MM.1S (cell line): ENCODE measurements around the gene GPS1.

ENCODE experiments used
- DNase-seq: peaks from one replicate; pipeline ENCODE4 v3.0.0-alpha.2; 2015
- H2AFZ ChIP-seq: fragments of 300-600 bp; sonication (generic); 2 replicates; pipeline ENCODE4 v1.6.0; 2016; ENCODE audit warnings: antibody characterized with exemption, low read length
- H3F3A ChIP-seq: fragments of 300-600 bp; sonication (generic); 2 replicates; pipeline ENCODE4 v1.6.1; 2016; ENCODE audit warnings: mild to moderate bottlenecking, antibody characterized with exemption, low read length, moderate library complexity, mixed read lengths; ENCODE audit not compliant: insufficient read depth
- H3K27ac ChIP-seq: fragments of 300-600 bp; sonication (generic); 2 replicates; pipeline ENCODE4 v1.5.1; 2016; ENCODE audit warnings: mild to moderate bottlenecking, low read length
- H3K27me3 ChIP-seq: fragments of 300-600 bp; sonication (generic); replicated peaks from 2 replicates; pipeline ENCODE4 v1.6.0; 2016; ENCODE audit warnings: low read length; ENCODE audit not compliant: insufficient read depth
- H3K36me3 ChIP-seq: fragments of 300-600 bp; sonication (generic); replicated peaks from 2 replicates; pipeline ENCODE4 v1.6.1; 2016; ENCODE audit warnings: mild to moderate bottlenecking, low read length, mixed read lengths; ENCODE audit not compliant: insufficient read depth
- H3K4me1 ChIP-seq: fragments of 300-600 bp; sonication (generic); 2 replicates; pipeline ENCODE4 v1.6.1; 2016; ENCODE audit warnings: low read length, mixed read lengths
- H3K4me2 ChIP-seq: fragments of 300-600 bp; sonication (generic); 2 replicates; pipeline ENCODE4 v1.6.0; 2016; ENCODE audit warnings: low read depth, low read length
- H3K4me3 ChIP-seq: fragments of 300-600 bp; sonication (generic); 2 replicates; pipeline ENCODE4 v1.5.1; 2016; ENCODE audit warnings: low read length, mixed read lengths
- H3K79me2 ChIP-seq: fragments of 300-600 bp; sonication (generic); 2 replicates; pipeline ENCODE4 v1.6.1; 2016; ENCODE audit warnings: mixed run types, low read length, mixed read lengths
- H3K9ac ChIP-seq: fragments of 300-600 bp; sonication (generic); 2 replicates; pipeline ENCODE4 v1.6.1; 2016; ENCODE audit warnings: low read length, mixed read lengths
- H3K9me2 ChIP-seq: fragments of 300-600 bp; sonication (generic); replicated peaks from 2 replicates; pipeline ENCODE4 v1.6.1; 2016; ENCODE audit warnings: mild to moderate bottlenecking, low read length, mixed read lengths; ENCODE audit not compliant: insufficient read depth
- H3K9me3 ChIP-seq: fragments of 300-600 bp; sonication (generic); replicated peaks from 2 replicates; pipeline ENCODE4 v1.6.1; 2016; ENCODE audit warnings: mild to moderate bottlenecking, low read length, mixed read lengths; ENCODE audit not compliant: insufficient read depth
- H4K20me1 ChIP-seq: fragments of 300-600 bp; sonication (generic); 2 replicates; pipeline ENCODE4 v1.6.1; 2016; ENCODE audit warnings: mild to moderate bottlenecking, low read length, moderate library complexity, mixed read lengths; ENCODE audit not compliant: insufficient read depth
- CTCF ChIP-seq: fragments of 300-600 bp; sonication (generic); IDR thresholded peaks from 2 replicates; pipeline ENCODE4 v1.5.1; 2016; ENCODE audit warnings: antibody characterized with exemption, low read length, mixed read lengths
- EZH2 ChIP-seq: fragments of 300-600 bp; sonication (generic); optimal IDR thresholded peaks from 2 replicates; pipeline ENCODE3; 2017; ENCODE audit warnings: low read depth, mild to moderate bottlenecking, antibody characterized with exemption, low read length, mixed read lengths
- EZH2phosphoT487 ChIP-seq: fragments of 300-600 bp; sonication (generic); IDR thresholded peaks from 2 replicates; pipeline ENCODE4 v1.6.1; 2018; ENCODE audit warnings: antibody characterized with exemption, low read length

The GPS1 gene

GRCh38 chr17:82055965-82056728 is 4.4 kb downstream of the GPS1 start:
- H3K9me3 ChIP-seq = no peaks in the 10 kb centered on the region
- peaks cover 7% of the 10 kb centered on the region; the same call in 1 of the 2 replicates for H3K4me1 ChIP-seq
- H3K4me2 ChIP-seq = no peak overlapping the region
- no peak overlapping the region for H3K27ac ChIP-seq
- no peak overlapping the region for H2AFZ ChIP-seq
- H3K27me3 ChIP-seq = no peaks in the 10 kb centered on the region
- H3K9ac ChIP-seq = no peak overlapping the region
- DNase-seq = no peak
- no peak overlapping the region for H3K4me3 ChIP-seq
- peaks cover 3% of the 10 kb centered on the region; the same call in 1 of the 2 replicates for H3F3A ChIP-seq
- H4K20me1 ChIP-seq = no peaks in the 10 kb centered on the region
- no peaks in the 10 kb centered on the region for H3K9me2 ChIP-seq
- peaks cover 21% of the 10 kb centered on the region for H3K79me2 ChIP-seq
- TF ChIP-seq CTCF (no peak), EZH2phosphoT487 (no peak), EZH2 (no peak)
- no peaks in the 10 kb centered on the region for H3K36me3 ChIP-seq

GRCh38 chr17:82056729-82057621 is 5.3 kb downstream of the GPS1 start:
- no peaks in the 10 kb centered on the region for H3K36me3 ChIP-seq
- DNase-seq = no peak
- H3K9ac ChIP-seq = no peak overlapping the region
- no peaks in the 10 kb centered on the region for H3K9me3 ChIP-seq
- peaks cover 7% of the 10 kb centered on the region; the same call in 1 of the 2 replicates for H3K4me1 ChIP-seq
- TF ChIP-seq EZH2 (no peak), CTCF (no peak), EZH2phosphoT487 (no peak)
- no peak overlapping the region for H3K4me3 ChIP-seq
- H4K20me1 ChIP-seq = no peaks in the 10 kb centered on the region
- peaks cover 3% of the 10 kb centered on the region; the same call in 1 of the 2 replicates for H3F3A ChIP-seq
- peaks cover 21% of the 10 kb centered on the region for H3K79me2 ChIP-seq
- H2AFZ ChIP-seq = no peak overlapping the region
- H3K27me3 ChIP-seq = no peaks in the 10 kb centered on the region
- no peaks in the 10 kb centered on the region for H3K9me2 ChIP-seq
- H3K27ac ChIP-seq = no peak overlapping the region
- no peak overlapping the region for H3K4me2 ChIP-seq

GRCh38 chr17:82058230-82058854 is 6.6 kb downstream of the GPS1 start:
- no peaks in the 10 kb centered on the region for H3K4me1 ChIP-seq
- H3K36me3 ChIP-seq = 0 out of 2 replicates have a peak, but pooled peaks cover 4% of the 10 kb centered on the region
- no peak overlapping the region for H2AFZ ChIP-seq
- peaks cover 19% of the 10 kb centered on the region for H3K79me2 ChIP-seq
- H3K27me3 ChIP-seq = no peaks in the 10 kb centered on the region
- H3K9ac ChIP-seq = no peak overlapping the region
- no peaks in the 10 kb centered on the region for H3K9me2 ChIP-seq
- H3K27ac ChIP-seq = no peak overlapping the region
- no peaks in the 10 kb centered on the region for H4K20me1 ChIP-seq
- TF ChIP-seq CTCF (no peak), EZH2 (no peak), EZH2phosphoT487 (no peak)
- H3K4me3 ChIP-seq = no peak overlapping the region
- DNase-seq = no peak
- H3K4me2 ChIP-seq = no peak overlapping the region
- no peaks in the 10 kb centered on the region for H3K9me3 ChIP-seq
- H3F3A ChIP-seq = peaks cover 3% of the 10 kb centered on the region; the same call in 1 of the 2 replicates
